Activated naive CD8-positive, alpha-beta T cell (primary cell): ENCODE data around the gene TEDDM1.

Experiments
- H3K27ac Mint-ChIP-seq: one replicate; pipeline ENCODE4 v1.8.0; 2021; ENCODE audit warnings: mixed read lengths
- H3K27me3 Mint-ChIP-seq: one replicate; pipeline ENCODE4 v1.8.0; 2021; ENCODE audit warnings: mixed read lengths
- H3K36me3 Mint-ChIP-seq: one replicate; pipeline ENCODE4 v1.8.0; 2021; ENCODE audit warnings: mixed read lengths
- H3K4me1 Mint-ChIP-seq: one replicate; pipeline ENCODE4 v1.8.0; 2021; ENCODE audit warnings: low read depth, mixed read lengths
- H3K4me3 Mint-ChIP-seq: one replicate; pipeline ENCODE4 v1.8.0; 2021; ENCODE audit warnings: mild to moderate bottlenecking, mixed read lengths
- H3K9me3 Mint-ChIP-seq: one replicate; pipeline ENCODE4 v1.8.0; 2021; ENCODE audit warnings: low read depth, mixed read lengths

Gene TEDDM1

DNA sequence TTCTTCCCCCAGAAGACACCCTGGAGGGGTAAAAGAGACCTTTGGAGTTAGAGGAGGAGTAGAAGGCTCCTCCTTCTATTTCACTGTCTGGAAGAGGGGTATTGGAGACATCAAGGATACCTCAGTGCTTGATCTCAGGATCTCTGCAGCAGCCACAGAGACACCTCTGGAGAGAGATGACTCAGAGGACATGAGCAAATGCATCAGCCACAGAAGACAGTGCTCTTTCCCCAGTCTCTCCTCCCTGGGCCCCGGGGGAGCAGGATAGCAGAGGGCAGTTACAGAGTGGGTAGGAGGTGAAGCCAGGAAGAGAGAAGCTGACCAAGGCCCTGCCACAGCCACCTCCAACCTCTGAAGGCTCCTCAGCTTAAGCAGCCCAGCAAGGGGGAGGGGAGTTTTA lies 15.3 kb upstream of the TEDDM1 start:
- Mint-ChIP-seq H3K36me3 (no peaks in the 10 kb centered on the region), H3K27me3 (peaks cover 11% of the 10 kb centered on the region), H3K4me3 (no peak overlapping the region), H3K9me3 (no peaks in the 10 kb centered on the region), H3K4me1 (no peaks in the 10 kb centered on the region), H3K27ac (no peak overlapping the region)

DNA sequence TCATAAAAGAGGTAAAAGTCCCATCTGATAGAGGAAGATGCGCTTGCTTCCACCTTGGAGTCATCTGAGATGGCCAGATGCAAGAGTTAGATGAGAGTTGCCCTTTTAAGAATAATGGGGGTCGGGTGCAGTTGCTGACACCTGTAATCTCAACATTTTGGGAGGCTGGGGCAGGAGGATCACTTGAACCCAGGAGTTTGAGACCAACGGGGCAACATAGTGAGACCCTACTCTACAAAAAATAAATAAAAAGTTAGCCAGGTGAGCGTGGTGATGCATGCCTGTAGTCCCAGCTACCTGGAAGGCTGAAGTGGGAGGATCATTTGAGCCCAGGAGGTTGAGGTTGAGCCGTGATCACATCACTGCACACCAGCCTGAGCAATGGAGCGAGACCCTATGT lies 13.5 kb upstream of the TEDDM1 start:
- Mint-ChIP-seq H3K27me3 (peaks cover 15% of the 10 kb centered on the region), H3K4me1 (no peaks in the 10 kb centered on the region), H3K36me3 (no peaks in the 10 kb centered on the region), H3K27ac (no peak overlapping the region), H3K4me3 (no peak overlapping the region), H3K9me3 (no peaks in the 10 kb centered on the region)

DNA sequence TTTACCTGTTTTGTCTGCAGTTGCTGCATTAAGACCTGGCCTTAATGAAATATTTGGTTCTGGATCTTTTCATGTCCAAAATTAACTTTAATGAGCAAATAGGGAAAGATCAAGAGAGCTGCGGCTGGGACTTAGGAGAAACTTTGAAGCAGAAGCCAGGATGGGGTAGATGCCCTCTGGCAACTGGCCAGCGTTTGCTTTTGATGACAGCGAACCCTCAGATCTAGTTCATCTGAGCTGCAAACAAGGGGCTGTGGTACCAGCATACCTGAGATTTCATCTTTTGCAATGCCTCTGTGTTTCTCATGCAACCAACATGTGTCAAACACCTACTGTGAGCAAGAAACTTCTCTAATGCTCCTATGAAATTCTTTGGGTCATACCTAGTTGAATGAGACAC lies 13.0 kb upstream of the TEDDM1 start:
- Mint-ChIP-seq H3K4me3 (no peak overlapping the region), H3K9me3 (no peaks in the 10 kb centered on the region), H3K27me3 (peaks cover 15% of the 10 kb centered on the region), H3K27ac (no peak overlapping the region), H3K36me3 (no peaks in the 10 kb centered on the region), H3K4me1 (no peaks in the 10 kb centered on the region)

DNA sequence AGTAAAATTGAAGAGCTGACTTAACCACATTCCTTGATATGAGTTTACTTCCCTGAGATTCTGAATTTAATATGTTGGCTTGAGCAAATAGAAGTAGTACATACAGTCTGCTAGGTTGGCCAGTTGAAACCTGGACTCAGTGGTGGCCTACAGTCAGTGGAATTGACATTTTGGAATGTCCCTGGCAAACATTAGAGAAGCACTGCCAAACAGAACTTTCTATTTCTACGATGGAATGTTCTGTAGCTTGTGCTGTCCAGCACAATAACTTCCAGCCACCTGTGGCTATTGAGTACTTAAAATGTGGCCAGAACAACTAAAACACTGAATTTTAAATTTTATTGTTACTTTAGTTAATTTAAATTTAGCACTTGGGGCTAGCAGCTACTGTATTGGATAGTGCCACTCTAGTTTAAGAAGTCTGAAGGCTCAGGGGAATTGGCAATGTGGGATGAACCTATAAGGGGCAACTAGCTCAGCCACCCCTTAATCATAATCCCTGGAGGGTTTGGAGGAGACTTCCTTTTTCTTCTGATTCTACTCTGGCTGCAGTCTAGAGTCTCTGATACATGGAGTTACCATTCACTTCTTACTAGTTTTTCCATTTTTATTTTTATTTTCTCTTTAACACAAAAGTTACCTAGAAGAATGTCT lies 10.3 kb upstream of the TEDDM1 start:
- Mint-ChIP-seq H3K27me3 (peaks cover 14% of the 10 kb centered on the region), H3K36me3 (no peaks in the 10 kb centered on the region), H3K9me3 (no peaks in the 10 kb centered on the region), H3K4me3 (no peak overlapping the region), H3K4me1 (no peaks in the 10 kb centered on the region), H3K27ac (no peak overlapping the region)

DNA sequence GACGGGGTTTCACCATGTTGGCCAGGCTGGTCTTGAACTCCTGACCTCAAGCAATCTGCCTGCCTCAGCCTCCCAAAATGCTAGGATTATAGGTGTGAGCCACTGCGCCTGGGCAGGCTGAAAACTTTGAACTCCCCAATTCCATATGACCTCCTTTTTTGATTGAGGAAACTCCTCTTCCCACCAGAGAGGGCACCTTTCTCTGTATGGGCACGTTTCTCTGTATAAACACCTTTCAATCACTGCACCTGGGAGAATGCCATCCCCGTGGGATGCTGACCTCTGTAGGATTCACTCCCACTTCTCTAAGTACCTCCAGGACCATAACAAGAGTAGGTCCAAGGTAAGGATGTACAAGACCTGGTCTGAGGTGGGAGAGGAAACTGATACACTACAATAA lies 9.7 kb upstream of the TEDDM1 start:
- no peak overlapping the region for H3K27ac Mint-ChIP-seq
- H3K4me1 Mint-ChIP-seq, result no peaks in the 10 kb centered on the region
- no peaks in the 10 kb centered on the region for H3K9me3 Mint-ChIP-seq
- H3K36me3 Mint-ChIP-seq, result no peaks in the 10 kb centered on the region
- no peak overlapping the region for H3K4me3 Mint-ChIP-seq
- peaks cover 15% of the 10 kb centered on the region for H3K27me3 Mint-ChIP-seq

DNA sequence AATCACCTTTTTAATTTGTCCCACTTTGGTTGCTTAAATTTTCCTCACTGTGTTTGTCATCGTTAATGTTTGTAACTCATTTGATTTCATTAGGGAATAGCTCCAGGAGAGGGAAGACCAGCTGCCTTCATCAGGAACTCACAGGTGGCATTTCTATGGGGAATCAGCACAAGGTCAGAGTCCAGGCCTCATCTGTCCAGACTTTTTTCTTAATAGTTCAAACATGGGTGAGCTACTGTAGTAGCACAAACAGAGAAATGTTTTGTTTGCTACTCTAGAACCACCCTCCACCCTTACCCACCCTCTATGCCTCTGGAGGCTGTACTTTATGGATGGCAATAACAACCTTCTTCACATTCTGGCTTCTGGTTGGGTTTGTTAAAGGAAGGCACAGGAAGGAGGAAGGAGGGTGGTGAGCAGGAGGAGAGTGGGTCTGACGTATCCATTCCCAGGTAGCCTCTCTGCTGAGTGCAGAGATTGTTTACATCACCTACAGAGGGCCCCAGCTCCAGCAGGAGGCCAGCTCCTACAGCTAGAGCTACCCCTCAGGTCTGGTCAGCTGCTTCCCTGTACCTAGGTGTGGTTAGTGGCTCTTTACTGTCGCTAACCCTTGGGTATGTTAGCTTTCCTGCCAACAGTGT lies 8.1 kb upstream of the TEDDM1 start:
- Mint-ChIP-seq H3K4me1 (no peaks in the 10 kb centered on the region), H3K36me3 (no peaks in the 10 kb centered on the region), H3K27ac (no peak overlapping the region), H3K4me3 (no peak overlapping the region), H3K27me3 (peaks cover 14% of the 10 kb centered on the region), H3K9me3 (no peaks in the 10 kb centered on the region)

DNA sequence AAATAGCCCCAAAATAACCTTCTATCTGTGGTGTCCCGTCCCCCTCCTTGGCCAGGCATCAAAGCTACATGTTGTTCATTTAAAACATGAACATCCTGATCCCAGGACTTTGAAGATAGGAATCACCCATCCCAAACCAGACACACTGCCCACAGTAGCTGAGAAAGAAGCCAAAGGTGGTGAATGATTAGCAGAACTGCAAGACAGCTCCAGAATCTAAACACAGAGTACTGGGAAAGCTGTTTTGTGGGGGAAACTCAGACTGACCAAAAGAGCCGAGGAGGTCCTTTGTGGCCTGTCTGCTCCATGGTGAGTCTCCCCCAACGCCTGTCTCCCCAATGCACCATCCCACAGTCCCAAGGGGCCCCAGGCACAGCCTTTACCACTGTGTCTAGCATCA lies 7.3 kb upstream of the TEDDM1 start:
- H3K27me3 Mint-ChIP-seq, result peaks cover 14% of the 10 kb centered on the region
- H3K27ac Mint-ChIP-seq, result no peak overlapping the region
- no peak overlapping the region for H3K4me3 Mint-ChIP-seq

DNA sequence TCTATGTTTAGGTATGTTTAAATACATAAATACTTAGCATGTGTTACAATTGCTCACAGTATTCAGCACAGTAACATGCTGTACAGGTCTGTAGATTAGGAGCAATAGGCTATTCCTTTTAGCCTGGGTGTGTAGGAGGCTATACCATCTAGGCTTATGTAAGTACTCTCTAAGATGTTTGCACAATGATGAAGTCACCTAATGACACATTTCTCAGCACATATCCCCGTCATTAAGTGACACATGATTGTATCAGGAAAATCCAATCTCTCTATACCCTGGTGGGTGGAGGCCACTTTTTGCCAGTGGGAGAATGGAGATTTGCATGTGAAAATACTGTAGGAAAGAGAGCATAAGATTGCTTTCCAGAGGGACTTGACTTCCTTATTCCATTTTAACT lies 5.5 kb upstream of the TEDDM1 start:
- Mint-ChIP-seq H3K4me3 (no peak overlapping the region), H3K9me3 (no peaks in the 10 kb centered on the region), H3K27ac (no peak overlapping the region)

More for the DNA sequence above, 7.3 kb upstream of the TEDDM1 start:
- Mint-ChIP-seq H3K9me3 (no peaks in the 10 kb centered on the region), H3K36me3 (no peaks in the 10 kb centered on the region), H3K4me1 (no peaks in the 10 kb centered on the region)

DNA sequence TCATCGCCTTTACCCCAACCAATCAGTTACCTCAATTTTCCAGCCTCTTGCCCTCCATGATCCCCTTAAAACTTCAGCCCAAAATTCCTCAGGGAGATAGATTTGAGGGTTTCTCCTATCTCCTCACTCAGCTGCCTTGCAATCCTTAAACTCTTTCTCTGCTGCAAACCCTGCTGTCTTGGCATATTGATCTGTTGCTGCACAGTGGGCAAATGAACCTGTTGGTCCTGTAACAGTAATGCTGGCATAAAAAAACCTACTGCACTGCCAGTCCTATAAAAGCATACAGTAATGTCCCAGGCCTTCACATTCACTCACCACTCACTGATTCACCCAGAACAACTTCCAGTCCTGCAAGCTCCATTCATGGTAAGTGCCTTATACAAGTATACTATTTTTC lies 5.1 kb upstream of the TEDDM1 start:
- H3K27me3 Mint-ChIP-seq, result peaks cover 14% of the 10 kb centered on the region
- H3K27ac Mint-ChIP-seq, result no peak overlapping the region
- H3K36me3 Mint-ChIP-seq, result no peaks in the 10 kb centered on the region
- H3K4me1 Mint-ChIP-seq, result no peaks in the 10 kb centered on the region
- H3K9me3 Mint-ChIP-seq, result no peaks in the 10 kb centered on the region
- H3K4me3 Mint-ChIP-seq, result no peak overlapping the region

More for the DNA sequence above, 5.5 kb upstream of the TEDDM1 start:
- H3K4me1 Mint-ChIP-seq, result no peaks in the 10 kb centered on the region
- peaks cover 14% of the 10 kb centered on the region for H3K27me3 Mint-ChIP-seq
- H3K36me3 Mint-ChIP-seq, result no peaks in the 10 kb centered on the region

DNA sequence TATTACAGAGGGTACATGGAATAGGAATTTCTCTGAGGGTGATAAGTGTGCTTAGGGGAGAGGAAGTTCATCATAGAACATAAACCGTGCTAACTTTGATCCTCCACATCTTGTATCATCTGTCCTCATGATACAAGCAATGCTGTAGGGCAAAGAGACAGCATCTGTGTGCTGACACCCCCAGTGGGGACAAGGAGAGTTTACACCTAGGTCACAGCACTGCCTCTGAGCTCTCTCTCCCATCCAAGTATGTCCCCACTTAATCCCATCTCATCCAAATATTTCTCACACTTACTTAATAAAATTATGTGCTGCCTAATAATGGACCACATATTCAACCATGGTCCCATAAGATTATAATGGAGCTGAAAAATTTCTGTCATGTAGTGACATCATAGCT lies 4.3 kb upstream of the TEDDM1 start:
- Mint-ChIP-seq H3K9me3 (no peaks in the 10 kb centered on the region), H3K4me3 (no peak overlapping the region), H3K36me3 (no peaks in the 10 kb centered on the region), H3K27ac (no peak overlapping the region), H3K27me3 (peaks cover 12% of the 10 kb centered on the region), H3K4me1 (no peaks in the 10 kb centered on the region)

DNA sequence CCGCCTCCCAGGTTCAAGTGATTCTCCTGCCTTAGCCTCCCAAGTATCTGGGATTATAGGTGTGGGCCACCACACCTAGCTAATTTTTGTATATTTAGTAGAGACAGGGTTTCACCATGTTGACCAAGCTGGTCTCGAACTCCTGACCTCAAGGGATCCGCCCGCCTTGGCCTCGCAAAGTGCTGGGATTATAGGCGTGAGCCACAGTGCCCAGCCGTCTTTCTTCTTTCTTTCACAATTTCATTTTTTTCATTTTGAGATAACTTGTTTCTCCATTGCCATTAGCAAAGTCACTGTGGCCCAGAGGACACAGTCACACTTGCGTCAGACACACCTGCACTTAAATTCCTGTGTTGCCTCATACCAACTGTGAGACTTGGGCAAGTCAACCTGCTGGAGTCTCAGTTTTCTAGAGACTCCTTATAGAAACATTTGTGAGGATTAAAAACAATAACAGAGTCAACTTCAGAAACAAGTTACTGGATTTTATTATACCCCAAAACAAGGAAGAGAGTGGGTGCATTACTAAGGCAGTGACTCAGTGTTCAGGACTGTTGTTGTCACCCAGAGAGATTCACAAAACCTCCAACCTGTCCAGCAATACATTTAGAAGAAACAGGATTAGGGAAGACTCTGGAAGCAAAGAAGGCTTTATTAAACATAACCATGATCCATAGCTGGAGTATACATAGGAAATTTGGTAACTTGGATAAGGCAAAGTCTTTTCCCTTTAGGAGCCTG lies 2.6 kb downstream of the TEDDM1 start:
- peaks cover 4% of the 10 kb centered on the region for H3K4me1 Mint-ChIP-seq
- H3K27me3 Mint-ChIP-seq, result peaks cover 16% of the 10 kb centered on the region
- no peaks in the 10 kb centered on the region for H3K36me3 Mint-ChIP-seq
- H3K4me3 Mint-ChIP-seq, result no peak overlapping the region
- H3K27ac Mint-ChIP-seq, result no peak overlapping the region
- no peaks in the 10 kb centered on the region for H3K9me3 Mint-ChIP-seq

DNA sequence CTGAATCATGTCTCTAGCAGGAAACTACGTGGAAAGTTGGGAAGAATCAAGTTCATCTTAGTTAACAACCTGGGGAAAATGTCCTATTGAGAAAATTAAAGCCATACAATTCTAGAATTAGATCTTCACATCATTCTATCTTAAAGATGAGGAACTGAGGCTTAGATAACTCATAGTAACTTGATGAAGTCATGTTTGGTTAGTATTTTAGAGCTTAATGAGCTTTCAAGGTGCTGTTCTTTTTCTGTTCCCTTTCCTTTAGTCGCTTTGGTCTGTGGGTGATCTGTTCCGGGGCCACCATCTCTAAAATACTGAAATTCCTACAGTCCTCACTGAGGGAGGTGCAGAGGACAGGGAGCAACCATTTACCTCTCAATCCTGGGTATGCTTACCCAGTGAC lies 4.6 kb downstream of the TEDDM1 start:
- Mint-ChIP-seq H3K4me1 (peaks cover 11% of the 10 kb centered on the region), H3K27ac (no peak overlapping the region)

DNA sequence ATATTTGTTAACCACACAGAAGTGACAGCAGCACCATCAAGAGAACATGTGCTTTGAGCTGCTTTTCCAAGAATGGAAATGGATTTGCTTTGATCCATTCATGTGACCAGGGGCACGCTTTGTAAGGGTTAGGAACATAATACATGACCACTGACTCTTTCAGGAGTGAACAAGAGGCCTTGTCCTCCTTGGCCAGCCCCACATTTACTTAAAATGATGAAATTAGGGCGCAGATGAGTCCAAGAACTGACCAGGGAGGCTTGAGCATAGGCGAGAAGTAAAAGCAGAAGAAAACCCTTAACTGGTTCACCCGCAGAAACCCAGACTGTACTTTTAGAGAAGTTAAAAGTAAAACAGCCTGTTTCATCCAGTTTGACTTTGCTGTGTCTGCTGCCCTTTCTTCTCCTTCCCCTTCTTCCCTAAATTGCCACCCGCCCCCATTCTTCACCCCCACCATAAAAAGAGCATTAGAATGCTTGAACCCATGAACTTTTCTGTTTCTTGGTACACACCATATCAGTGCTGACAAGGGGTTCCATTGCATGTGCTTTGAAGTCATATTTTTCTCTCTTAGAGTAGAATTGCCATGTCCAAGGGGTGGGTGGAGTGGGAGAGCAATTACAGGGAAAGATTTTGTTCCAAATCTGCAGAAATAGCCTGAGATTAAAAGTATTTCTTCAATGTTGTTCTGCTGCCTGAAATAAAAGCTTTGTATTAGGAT lies 6.3 kb downstream of the TEDDM1 start:
- Mint-ChIP-seq H3K27ac (no peak overlapping the region), H3K4me1 (peaks cover 26% of the 10 kb centered on the region), H3K4me3 (no peak overlapping the region), H3K36me3 (no peaks in the 10 kb centered on the region), H3K9me3 (no peaks in the 10 kb centered on the region), H3K27me3 (peaks cover 26% of the 10 kb centered on the region)

More for the DNA sequence above, 4.6 kb downstream of the TEDDM1 start:
- Mint-ChIP-seq H3K9me3 (no peaks in the 10 kb centered on the region), H3K36me3 (no peaks in the 10 kb centered on the region), H3K27me3 (peaks cover 20% of the 10 kb centered on the region), H3K4me3 (no peak overlapping the region)

DNA sequence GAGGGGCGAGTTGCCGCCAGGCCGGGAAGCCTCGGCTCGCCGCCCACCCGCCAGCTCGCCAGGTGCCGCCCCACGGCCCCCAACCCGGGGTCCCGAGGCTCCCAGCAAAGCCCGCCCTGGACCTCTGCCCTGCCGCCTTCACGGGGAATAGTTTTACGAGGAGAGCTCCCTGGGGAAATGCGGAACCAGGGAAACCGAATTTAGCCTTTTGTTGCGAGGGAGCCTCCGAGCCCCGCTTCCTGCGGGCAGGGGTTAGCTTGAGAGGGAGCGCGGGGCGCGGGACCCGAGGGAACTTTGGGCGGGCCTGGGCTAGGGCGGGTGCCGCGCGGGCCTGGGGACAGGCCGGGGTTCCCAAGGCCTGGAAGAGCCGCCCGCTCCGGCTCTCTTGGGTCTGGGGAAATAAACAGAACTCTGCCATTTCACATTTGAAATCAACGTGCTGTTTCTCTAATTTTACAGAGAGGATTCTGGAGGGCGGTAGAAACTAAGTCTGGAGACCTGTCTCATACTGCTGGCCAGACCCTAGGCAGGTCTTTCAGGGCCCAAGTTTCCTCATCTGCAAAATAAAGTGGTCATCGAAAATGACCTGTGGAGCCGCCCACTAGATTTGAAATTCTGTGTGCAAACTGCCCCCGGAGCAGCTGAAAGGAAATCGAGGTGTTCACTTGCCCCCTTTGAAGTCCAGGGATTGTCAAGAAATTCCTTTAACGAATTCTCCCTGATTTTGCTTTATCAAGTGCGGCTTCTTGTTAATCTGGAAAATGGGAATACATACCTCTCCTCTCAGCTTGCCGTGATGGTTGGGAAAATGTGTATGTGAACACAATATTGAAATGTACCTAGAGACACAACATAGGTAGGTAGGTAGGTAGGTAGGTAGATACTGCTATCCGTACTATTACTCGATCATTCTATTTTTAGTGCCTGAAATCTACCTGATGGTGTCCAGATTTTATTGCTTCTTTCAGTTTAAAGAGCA lies 8.1 kb downstream of the TEDDM1 start:
- Mint-ChIP-seq H3K4me1 (peaks cover 28% of the 10 kb centered on the region), H3K27me3 (peaks cover 24% of the 10 kb centered on the region), H3K9me3 (no peaks in the 10 kb centered on the region), H3K36me3 (no peaks in the 10 kb centered on the region), H3K27ac (peak overlapping the region; percentile 28), H3K4me3 (peak overlapping the region; percentile 76)
